Liver (tissue), 9 donors: ENCODE measurements around the gene CDH4. TPM values are rescaled to one million over a fixed set of nuclear protein-coding genes. Genes with fewer than 3 reads are reported as not detected.

Experiments
- DNase-seq: peaks from one replicate; pipeline ENCODE4 v3.0.0-alpha.2; 2017; ENCODE audit warnings: low spot score
- H3K27ac ChIP-seq, 2 donors: one replicate each; pipeline ENCODE4 v1.7.0; 2013; ENCODE audit warnings: inconsistent platforms in 2 of 2, low read length in 2 of 2, control low read depth in 1 of 2, low read depth in 1 of 2, mild to moderate bottlenecking in 1 of 2
- H3K27me3 ChIP-seq, 4 donors: one replicate each; pipeline versions ENCODE4 v1.6.1 to v1.7.0; 2013; ENCODE audit warnings: low read length in 3 of 4, inconsistent platforms in 1 of 4, mild to moderate bottlenecking in 1 of 4, moderate library complexity in 1 of 4; ENCODE audit not compliant: control insufficient read depth in 4 of 4, insufficient read depth in 4 of 4
- H3K36me3 ChIP-seq, 4 donors: one replicate each; pipeline versions ENCODE4 v1.6.1 to v1.7.0; 2013; ENCODE audit warnings: low read length in 3 of 4, mild to moderate bottlenecking in 3 of 4, low read depth in 1 of 4, moderate library complexity in 1 of 4; ENCODE audit not compliant: control insufficient read depth in 4 of 4, insufficient read depth in 3 of 4
- H3K4me1 ChIP-seq, 4 donors: one replicate each; pipeline versions ENCODE4 v1.6.1 to v1.7.0; 2013; ENCODE audit warnings: low read length in 3 of 4, mild to moderate bottlenecking in 3 of 4, moderate library complexity in 1 of 4; ENCODE audit not compliant: control insufficient read depth in 4 of 4, insufficient read depth in 4 of 4
- H3K4me3 ChIP-seq, 3 donors: one replicate each; pipeline versions ENCODE4 v1.6.1 to v1.7.0; 2013; ENCODE audit warnings: low read length in 3 of 3, control low read depth in 1 of 3, low read depth in 1 of 3, mild to moderate bottlenecking in 1 of 3
- H3K9ac ChIP-seq, 2 donors: one replicate each; pipeline ENCODE4 v1.7.0; 2013; ENCODE audit warnings: low read length in 2 of 2, mild to moderate bottlenecking in 2 of 2, moderate library complexity in 2 of 2, control low read depth in 1 of 2, low read depth in 1 of 2
- H3K9me3 ChIP-seq, 4 donors: one replicate each; pipeline versions ENCODE4 v1.6.1 to v1.7.0; 2013; ENCODE audit warnings: low read length in 3 of 4; ENCODE audit not compliant: control insufficient read depth in 4 of 4
- EGR1 ChIP-seq, 2 donors: IDR thresholded peaks; 2 replicates each; pipeline ENCODE4 v1.6.1; 2016 to 2018; ENCODE audit warnings: antibody characterized with exemption in 2 of 2, low read depth in 2 of 2
- FOXA1 ChIP-seq: IDR thresholded peaks from 2 replicates; pipeline ENCODE4 v1.6.1; 2016; ENCODE audit warnings: antibody characterized with exemption
- FOXA2 ChIP-seq: IDR thresholded peaks from 2 replicates; pipeline ENCODE4 v1.6.1; 2016; ENCODE audit warnings: antibody characterized with exemption
- GABPA ChIP-seq, 2 donors: IDR thresholded peaks in 1 of 2; conservative IDR thresholded peaks in 1 of 2; 2 replicates each; pipeline ENCODE4 v1.6.1; 2016; ENCODE audit warnings: antibody characterized with exemption in 2 of 2, mild to moderate bottlenecking in 1 of 2, moderate library complexity in 1 of 2
- HNF4A ChIP-seq, 2 donors: conservative IDR thresholded peaks; 2 replicates each; pipeline ENCODE4 v1.6.1; 2016; ENCODE audit warnings: antibody characterized with exemption in 2 of 2, mild to moderate bottlenecking in 2 of 2
- HNF4G ChIP-seq: IDR thresholded peaks from 2 replicates; pipeline ENCODE4 v1.6.1; 2016; ENCODE audit warnings: antibody characterized with exemption
- JUND ChIP-seq, 2 donors: IDR thresholded peaks; 2 replicates each; pipeline ENCODE4 v1.6.1; 2016; ENCODE audit warnings: antibody characterized with exemption in 2 of 2
- MAX ChIP-seq: IDR thresholded peaks from 2 replicates; pipeline ENCODE4 v1.6.1; 2016; ENCODE audit warnings: antibody characterized with exemption
- NR2F2 ChIP-seq: IDR thresholded peaks from 2 replicates; pipeline ENCODE4 v1.6.1; 2016; ENCODE audit warnings: antibody characterized with exemption
- RAD21 ChIP-seq, 2 donors: IDR thresholded peaks; 2 replicates each; pipeline ENCODE4 v1.6.1; 2016; ENCODE audit warnings: antibody characterized with exemption in 2 of 2, mild to moderate bottlenecking in 2 of 2
- REST ChIP-seq: IDR thresholded peaks from 2 replicates; pipeline ENCODE4 v1.6.1; 2016; ENCODE audit warnings: antibody characterized with exemption, mild to moderate bottlenecking
- RXRA ChIP-seq, 2 donors: IDR thresholded peaks; 2 replicates each; pipeline ENCODE4 v1.6.1; 2017 to 2018; ENCODE audit warnings: antibody characterized with exemption in 2 of 2, mild to moderate bottlenecking in 1 of 2
- SP1 ChIP-seq: IDR thresholded peaks from 2 replicates; pipeline ENCODE4 v1.6.1; 2018; ENCODE audit warnings: antibody characterized with exemption, mild to moderate bottlenecking
- TAF1 ChIP-seq: conservative IDR thresholded peaks from 2 replicates; pipeline ENCODE4 v1.6.1; 2016; ENCODE audit warnings: antibody characterized with exemption, mild to moderate bottlenecking
- YY1 ChIP-seq: IDR thresholded peaks from 2 replicates; pipeline ENCODE4 v1.6.1; 2016; ENCODE audit warnings: antibody characterized with exemption, mild to moderate bottlenecking
- ZBTB33 ChIP-seq: IDR thresholded peaks from 2 replicates; pipeline ENCODE4 v1.6.1; 2016; ENCODE audit warnings: antibody characterized with exemption
- WGBS: extraction: QIAGEN DNeasy Blood & Tissue Kit; methylation state at CpG from one replicate; pipeline ENCODE4 v1.1.7; 2013; 5-methylcytosine and 5-hydroxymethylcytosine counted together
- polyA plus RNA-seq, 2 donors: library from polyadenylated mRNA; stranded (reverse) in 1 of 2; unstranded in 1 of 2; fragments of 200-250 nt in 1 of 2; fragments of >200 nt in 1 of 2; fragmentation: Nextera tagmentation in 1 of 2; extraction: Ambion mirVana in 1 of 2; gene quantifications; one replicate each; pipeline versions ENCODE4 v1.2.1 to v1.2.3, GENCODE V29; 2013 to 2015
- total RNA-seq, 2 donors: library from RNA; depleted of rRNA; stranded (reverse); fragments of >200 nt; gene quantifications; one replicate each; pipeline ENCODE4 v1.2.3, GENCODE V29; 2014
- TF ChIP-seq, protein P1 (sequence below): fragments of 150-350 bp; IDR thresholded peaks from 2 replicates; pipeline ENCODE4 v1.5.1; 2017; ENCODE audit warnings: improper control_type of control experiment, low read depth, low read length; ENCODE audit not compliant: missing input control
- TF ChIP-seq, protein P2 (sequence below): IDR thresholded peaks from 2 replicates; pipeline ENCODE4 v1.6.1; 2016; ENCODE audit warnings: antibody characterized with exemption
- donor health status: healthy.
- donor health status: healthy.
- donor health status: healthy.
- donor health status: healthy.
- donor health status: healthy.

Gene CDH4
- total and polyA plus RNA-seq, 4 donors: 0.03 to 0.25 (median 0.19) TPM; not detected in 1

GRCh38 chr20:61510778-61511330, 258.8 kb downstream of the CDH4 start:
- Histone ChIP-seq H3K9me3 (no peaks in the 10 kb centered on the region), H3K4me1 (no peaks in the 10 kb centered on the region), H3K27ac (no peak overlapping the region), H3K9ac (no peak overlapping the region), H3K36me3 (no peaks in the 10 kb centered on the region), H3K4me3 (no peak overlapping the region), H3K27me3 (peaks cover 0 to 7% (median 1%) of the 10 kb centered on the region in 4 donors)
- TF ChIP-seq JUND (IDR thresholded peaks at IDR 0.05) (no peak), GABPA (IDR thresholded peaks at IDR 0.05 in 1 of 2, conservative IDR thresholded peaks at IDR 0.05 in 1 of 2) (no peak), EGR1 (IDR thresholded peaks at IDR 0.05; ENCODE audit: low read depth in 2 of 2) (no peak), HNF4A (conservative IDR thresholded peaks at IDR 0.05) (no peak), NR2F2 (no peak), MAX (no peak), SP1 (no peak), YY1 (no peak), RAD21 (IDR thresholded peaks at IDR 0.05) (no peak), TAF1 (no peak), FOXA2 (no peak), RXRA (IDR thresholded peaks at IDR 0.05) (no peak), FOXA1 (no peak), ZBTB33 (no peak), REST (no peak), HNF4G (no peak)
- TF ChIP-seq, protein P1, sequence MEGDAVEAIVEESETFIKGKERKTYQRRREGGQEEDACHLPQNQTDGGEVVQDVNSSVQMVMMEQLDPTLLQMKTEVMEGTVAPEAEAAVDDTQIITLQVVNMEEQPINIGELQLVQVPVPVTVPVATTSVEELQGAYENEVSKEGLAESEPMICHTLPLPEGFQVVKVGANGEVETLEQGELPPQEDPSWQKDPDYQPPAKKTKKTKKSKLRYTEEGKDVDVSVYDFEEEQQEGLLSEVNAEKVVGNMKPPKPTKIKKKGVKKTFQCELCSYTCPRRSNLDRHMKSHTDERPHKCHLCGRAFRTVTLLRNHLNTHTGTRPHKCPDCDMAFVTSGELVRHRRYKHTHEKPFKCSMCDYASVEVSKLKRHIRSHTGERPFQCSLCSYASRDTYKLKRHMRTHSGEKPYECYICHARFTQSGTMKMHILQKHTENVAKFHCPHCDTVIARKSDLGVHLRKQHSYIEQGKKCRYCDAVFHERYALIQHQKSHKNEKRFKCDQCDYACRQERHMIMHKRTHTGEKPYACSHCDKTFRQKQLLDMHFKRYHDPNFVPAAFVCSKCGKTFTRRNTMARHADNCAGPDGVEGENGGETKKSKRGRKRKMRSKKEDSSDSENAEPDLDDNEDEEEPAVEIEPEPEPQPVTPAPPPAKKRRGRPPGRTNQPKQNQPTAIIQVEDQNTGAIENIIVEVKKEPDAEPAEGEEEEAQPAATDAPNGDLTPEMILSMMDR: no peak
- TF ChIP-seq, protein P2, sequence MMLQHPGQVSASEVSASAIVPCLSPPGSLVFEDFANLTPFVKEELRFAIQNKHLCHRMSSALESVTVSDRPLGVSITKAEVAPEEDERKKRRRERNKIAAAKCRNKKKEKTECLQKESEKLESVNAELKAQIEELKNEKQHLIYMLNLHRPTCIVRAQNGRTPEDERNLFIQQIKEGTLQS: no peak
- 72% methylated on average over 7 of the region's 7 CpGs for WGBS
- DNase-seq: no peak
